ENCODE data around the gene SLC27A4.
"Not testable (repeated sequence)": the region's sequence is repeated elsewhere in the genome, so short reads cannot be mapped to it uniquely, and the experiment has no call there.

Gene SLC27A4

GRCh38 chr9:128324401-128324800 lies 15.9 kb upstream of the SLC27A4 start:
- DNase-seq (ENCODE audit: low read depth), result no peak

- no peak for DNase-seq (ENCODE audit: low read depth)
These were observed 14.7 kb upstream of the SLC27A4 start for GRCh38 chr9:128325629-128326028.

GRCh38 chr9:128333451-128333869 lies 6.9 kb upstream of the SLC27A4 start:
- DNase-seq (ENCODE audit: low read depth), result no peak

- no peak for DNase-seq (ENCODE audit: low read depth)
These were observed 5.2 kb upstream of the SLC27A4 start for GRCh38 chr9:128335161-128335560.

- DNase-seq (ENCODE audit: low read depth), result no peak
These were observed 4.4 kb upstream of the SLC27A4 start for GRCh38 chr9:128335914-128336313.

GRCh38 chr9:128337936-128338335 lies 2.4 kb upstream of the SLC27A4 start:
- DNase-seq (ENCODE audit: low read depth), result no peak

GRCh38 chr9:128338852-128339614 lies 1.3 kb upstream of the SLC27A4 start:
- not testable (repeated sequence) for DNase-seq (ENCODE audit: low read depth)

GRCh38 chr9:128340691-128341434 lies 536 bp downstream of the SLC27A4 start:
- no peak for DNase-seq (ENCODE audit: low read depth)

- DNase-seq (ENCODE audit: low read depth), result peak; percentile 53
These were observed 1.1 kb downstream of the SLC27A4 start for GRCh38 chr9:128341435-128341849.

GRCh38 chr9:128342971-128343680 lies 2.8 kb downstream of the SLC27A4 start:
- DNase-seq (ENCODE audit: low read depth), result no peak

GRCh38 chr9:128343855-128344254 lies 3.5 kb downstream of the SLC27A4 start:
- DNase-seq (ENCODE audit: low read depth), result no peak

GRCh38 chr9:128344931-128345605 lies 4.7 kb downstream of the SLC27A4 start:
- DNase-seq (ENCODE audit: low read depth), result no peak

- no peak for DNase-seq (ENCODE audit: low read depth)
These were observed 8.8 kb downstream of the SLC27A4 start for GRCh38 chr9:128349125-128349524.

GRCh38 chr9:128349772-128350171 lies 9.4 kb downstream of the SLC27A4 start:
- no peak for DNase-seq (ENCODE audit: low read depth)

GRCh38 chr9:128355451-128355850 lies 15.1 kb downstream of the SLC27A4 start:
- no peak for DNase-seq (ENCODE audit: low read depth)

- no peak for DNase-seq (ENCODE audit: low read depth)
These were observed 17.8 kb downstream of the SLC27A4 start for GRCh38 chr9:128358090-128358489.

GRCh38 chr9:128358861-128359260 lies 18.5 kb downstream of the SLC27A4 start:
- DNase-seq (ENCODE audit: low read depth), result no peak

GRCh38 chr9:128360826-128361225 lies 20.5 kb downstream of the SLC27A4 start:
- no peak for DNase-seq (ENCODE audit: low read depth)

- no peak for DNase-seq (ENCODE audit: low read depth)
These were observed 21.1 kb downstream of the SLC27A4 start for GRCh38 chr9:128361296-128361985.

GRCh38 chr9:128361986-128362646 lies 21.8 kb downstream of the SLC27A4 start:
- DNase-seq (ENCODE audit: low read depth), result peak; percentile 44

GRCh38 chr9:128362774-128363173 lies 22.4 kb downstream of the SLC27A4 start:
- DNase-seq (ENCODE audit: low read depth), result no peak

Measured in activated T-helper 9 cell treated with anti-CD3 and anti-CD28 coated beads, Interleukin-2, amount 50 U/mL, for 16 hours (primary cell).